HEK293 (cell line): Measurements from ENCODE around the gene TIAM2.

Source experiments
- CTCF ChIA-PET: fragments of 350-600 bp; formaldehyde crosslinking; extraction: SDS; loops from one replicate; lab custom pipeline; 2021; ENCODE audit warnings: antibody characterized with exemption; lab: Yijun Ruan, JAX
- POLR2A ChIA-PET: fragments of 300-600 bp; formaldehyde crosslinking; extraction: SDS; loops from one replicate; lab custom pipeline; 2020; ENCODE audit warnings: antibody characterized with exemption, inconsistent platforms; lab: Yijun Ruan, JAX
- H3K27ac ChIP-seq: fragments of 200-500 bp; sonication (Bioruptor generic); 2 replicates; pipeline ENCODE4 v1.5.1; 2014; ENCODE audit warnings: low read depth, low read length, control low read depth, inconsistent platforms; ENCODE audit errors: extremely low read depth
- H3K36me3 ChIP-seq, 2 experiments: fragments of 200-500 bp in 1 of 2; sonication (Bioruptor generic) in 1 of 2; 1 replicate in 1 of 2; 2 replicates in 1 of 2; pipeline ENCODE4 v1.5.1; 2014 to 2017; ENCODE audit warnings: inconsistent platforms in 2 of 2, low read length in 2 of 2; ENCODE audit not compliant: control insufficient read depth in 2 of 2, insufficient read depth in 1 of 2
- H3K4me1 ChIP-seq: fragments of 200-500 bp; sonication (Bioruptor generic); 2 replicates; pipeline ENCODE4 v1.5.1; 2014; ENCODE audit warnings: mild to moderate bottlenecking, low read length, inconsistent platforms; ENCODE audit not compliant: control insufficient read depth, insufficient read depth
- H3K4me3 ChIP-seq: 2 replicates; pipeline ENCODE4 v1.5.1; 2011; ENCODE audit warnings: low read depth, mild to moderate bottlenecking, control low read depth, low read length, moderate library complexity
- H3K9me3 ChIP-seq: fragments of 200-500 bp; sonication (Bioruptor generic); 2 replicates; pipeline ENCODE4 v1.5.1; 2014; ENCODE audit warnings: low read depth, low read length, inconsistent platforms; ENCODE audit not compliant: control insufficient read depth, insufficient read depth
- EGR2 ChIP-seq: fragments of 450-650 bp; formaldehyde crosslinking; IDR thresholded peaks from 2 replicates; pipeline ENCODE4 v1.5.1; 2016; ENCODE audit warnings: low read depth, missing biosample characterization, missing genetic modification characterization
- HOXD13 ChIP-seq: sonication (generic); formaldehyde crosslinking; IDR thresholded peaks from 2 replicates; pipeline ENCODE4 v1.8.0; 2022; ENCODE audit warnings: missing genetic modification reagents, borderline replicate concordance
- IKZF3 ChIP-seq: fragments of 450-650 bp; IDR thresholded peaks from 2 replicates; pipeline ENCODE4 v1.5.0; 2018; ENCODE audit warnings: missing biosample characterization, mild to moderate bottlenecking, missing genetic modification characterization, moderate library complexity
- KLF10 ChIP-seq: fragments of 450-650 bp; IDR thresholded peaks from 2 replicates; pipeline ENCODE4 v1.5.1; 2018; ENCODE audit warnings: missing biosample characterization, mild to moderate bottlenecking, missing genetic modification characterization
- ZBTB7A ChIP-seq: fragments of 450-650 bp; formaldehyde crosslinking; IDR thresholded peaks from 2 replicates; pipeline ENCODE4 v1.5.1; 2016; ENCODE audit warnings: low read depth, missing biosample characterization, missing genetic modification characterization
- ZBTB8A ChIP-seq: fragments of 450-650 bp; formaldehyde crosslinking; IDR thresholded peaks from 2 replicates; pipeline ENCODE4 v1.5.1; 2016; ENCODE audit warnings: missing biosample characterization, missing genetic modification characterization
- ZFP3 ChIP-seq: fragments of 450-650 bp; formaldehyde crosslinking; IDR thresholded peaks from 2 replicates; pipeline ENCODE4 v1.5.1; 2016; ENCODE audit warnings: low read depth, missing biosample characterization, missing genetic modification characterization
- ZFP37 ChIP-seq: fragments of 450-650 bp; formaldehyde crosslinking; IDR thresholded peaks from 2 replicates; pipeline ENCODE4 v1.5.1; 2016; ENCODE audit warnings: missing biosample characterization, missing genetic modification characterization
- ZFP41 ChIP-seq: fragments of 450-650 bp; formaldehyde crosslinking; IDR thresholded peaks from 2 replicates; pipeline ENCODE4 v1.5.1; 2016; ENCODE audit warnings: missing biosample characterization, missing genetic modification characterization, borderline replicate concordance
- ZFP69B ChIP-seq: fragments of 450-650 bp; formaldehyde crosslinking; IDR thresholded peaks from 2 replicates; pipeline ENCODE4 v1.5.1; 2016; ENCODE audit warnings: missing biosample characterization, missing genetic modification characterization
- ZIC2 ChIP-seq: fragments of 450-650 bp; formaldehyde crosslinking; IDR thresholded peaks from 2 replicates; pipeline ENCODE4 v1.5.1; 2016; ENCODE audit warnings: missing biosample characterization, missing genetic modification characterization
- ZNF121 ChIP-seq: fragments of 450-650 bp; formaldehyde crosslinking; IDR thresholded peaks from 2 replicates; pipeline ENCODE4 v1.5.1; 2016; ENCODE audit warnings: missing biosample characterization, missing genetic modification characterization
- ZNF169 ChIP-seq: fragments of 450-650 bp; formaldehyde crosslinking; IDR thresholded peaks from 2 replicates; pipeline ENCODE4 v1.5.1; 2016; ENCODE audit warnings: missing biosample characterization, missing genetic modification characterization
- ZNF184 ChIP-seq: fragments of 450-650 bp; IDR thresholded peaks from 2 replicates; pipeline ENCODE4 v1.5.1; 2018; ENCODE audit warnings: missing biosample characterization, mild to moderate bottlenecking, missing genetic modification characterization
- ZNF214 ChIP-seq: fragments of 450-650 bp; formaldehyde crosslinking; IDR thresholded peaks from 2 replicates; pipeline ENCODE4 v1.5.1; 2017; ENCODE audit warnings: missing biosample characterization, mild to moderate bottlenecking, missing genetic modification characterization, borderline replicate concordance
- ZNF248 ChIP-seq: fragments of 450-650 bp; formaldehyde crosslinking; IDR thresholded peaks from 2 replicates; pipeline ENCODE4 v1.5.1; 2017; ENCODE audit warnings: missing biosample characterization, missing genetic modification characterization
- ZNF274 ChIP-seq, 2 experiments: fragments of 200-500 bp in 1 of 2; fragments of 450-650 bp in 1 of 2; sonication (Bioruptor generic) in 1 of 2; formaldehyde crosslinking in 1 of 2; IDR thresholded peaks; 2 replicates each; pipeline versions ENCODE4 v1.5.1 to v1.6.1; 2014 to 2016; ENCODE audit warnings: borderline replicate concordance in 1 of 2, inconsistent platforms in 1 of 2, low read length in 1 of 2, missing biosample characterization in 1 of 2, missing genetic modification characterization in 1 of 2
- ZNF335 ChIP-seq: fragments of 450-650 bp; formaldehyde crosslinking; conservative IDR thresholded peaks from 2 replicates; pipeline ENCODE4 v1.5.1; 2016; ENCODE audit warnings: missing biosample characterization, missing genetic modification characterization
- ZNF394 ChIP-seq: fragments of 450-650 bp; formaldehyde crosslinking; IDR thresholded peaks from 2 replicates; pipeline ENCODE4 v1.5.1; 2016; ENCODE audit warnings: missing biosample characterization, missing genetic modification characterization, mild to moderate bottlenecking, moderate library complexity, borderline replicate concordance
- ZNF544 ChIP-seq: fragments of 450-650 bp; formaldehyde crosslinking; IDR thresholded peaks from 2 replicates; pipeline ENCODE4 v1.5.0; 2017; ENCODE audit warnings: missing biosample characterization, missing genetic modification characterization
- ZNF768 ChIP-seq: fragments of 450-650 bp; formaldehyde crosslinking; IDR thresholded peaks from 2 replicates; pipeline ENCODE4 v1.5.1; 2018; ENCODE audit warnings: missing biosample characterization, mild to moderate bottlenecking, missing genetic modification characterization
- ZSCAN23 ChIP-seq: fragments of 450-650 bp; formaldehyde crosslinking; IDR thresholded peaks from 2 replicates; pipeline ENCODE4 v1.5.1; 2016; ENCODE audit warnings: missing biosample characterization, missing genetic modification characterization
- TF ChIP-seq, protein P1 (sequence below): fragments of 450-650 bp; formaldehyde crosslinking; IDR thresholded peaks from 2 replicates; pipeline ENCODE4 v1.5.1; 2016; ENCODE audit warnings: missing biosample characterization, missing genetic modification characterization, borderline replicate concordance
- TF ChIP-seq, protein P2 (sequence below): fragments of 450-650 bp; formaldehyde crosslinking; IDR thresholded peaks from 2 replicates; pipeline ENCODE4 v1.5.1; 2017; ENCODE audit warnings: missing biosample characterization, missing genetic modification characterization
- TF ChIP-seq, protein P3 (sequence below): fragments of 450-650 bp; formaldehyde crosslinking; IDR thresholded peaks from 2 replicates; pipeline ENCODE4 v1.5.1; 2016; ENCODE audit warnings: missing biosample characterization, missing genetic modification characterization, low read depth

The TIAM2 gene

DNA sequence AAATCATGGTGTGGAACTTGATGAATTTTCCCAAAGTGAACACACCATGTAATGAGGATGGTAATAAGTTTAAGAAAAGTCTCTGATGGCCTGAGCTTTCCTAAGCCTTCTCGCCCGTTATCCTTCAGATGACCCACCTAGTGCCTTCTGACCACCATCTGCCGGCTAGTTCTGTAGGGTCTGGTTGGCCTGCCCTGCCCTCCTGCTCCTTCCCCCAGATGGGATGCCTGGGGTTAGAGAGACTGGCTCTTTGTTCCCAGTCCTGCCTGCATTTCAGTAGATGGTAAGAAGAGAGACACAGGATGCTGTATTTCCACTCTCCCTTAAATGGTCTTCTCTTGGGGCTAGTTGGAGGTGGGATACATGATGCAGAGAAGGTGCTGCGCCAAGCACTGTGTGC, 43.0 kb downstream of the TIAM2 start:
- Histone ChIP-seq H3K9me3 (no peaks in the 10 kb centered on the region), H3K4me1 (no peaks in the 10 kb centered on the region; the same call in none of the 2 replicates), H3K27ac (no peak overlapping the region), H3K36me3 (no peaks in the 10 kb centered on the region), H3K4me3 (no peak overlapping the region)
- ChIA-PET POLR2A (no interaction called here), CTCF (interaction anchor here (1.2 kb wide), 1 partner anchor 95 kb away, joined by 3 read pairs; no protein-coding TSS in a partner anchor)
- TF ChIP-seq ZBTB8A (tag by site-specific recombination): no peak
- TF ChIP-seq KLF10: no peak
- TF ChIP-seq, protein P1, sequence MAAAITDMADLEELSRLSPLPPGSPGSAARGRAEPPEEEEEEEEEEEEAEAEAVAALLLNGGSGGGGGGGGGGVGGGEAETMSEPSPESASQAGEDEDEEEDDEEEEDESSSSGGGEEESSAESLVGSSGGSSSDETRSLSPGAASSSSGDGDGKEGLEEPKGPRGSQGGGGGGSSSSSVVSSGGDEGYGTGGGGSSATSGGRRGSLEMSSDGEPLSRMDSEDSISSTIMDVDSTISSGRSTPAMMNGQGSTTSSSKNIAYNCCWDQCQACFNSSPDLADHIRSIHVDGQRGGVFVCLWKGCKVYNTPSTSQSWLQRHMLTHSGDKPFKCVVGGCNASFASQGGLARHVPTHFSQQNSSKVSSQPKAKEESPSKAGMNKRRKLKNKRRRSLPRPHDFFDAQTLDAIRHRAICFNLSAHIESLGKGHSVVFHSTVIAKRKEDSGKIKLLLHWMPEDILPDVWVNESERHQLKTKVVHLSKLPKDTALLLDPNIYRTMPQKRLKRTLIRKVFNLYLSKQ (tag by site-specific recombination): no peak
- no peak for TF ChIP-seq ZNF214 (tag by site-specific recombination)
- TF ChIP-seq, protein P2, sequence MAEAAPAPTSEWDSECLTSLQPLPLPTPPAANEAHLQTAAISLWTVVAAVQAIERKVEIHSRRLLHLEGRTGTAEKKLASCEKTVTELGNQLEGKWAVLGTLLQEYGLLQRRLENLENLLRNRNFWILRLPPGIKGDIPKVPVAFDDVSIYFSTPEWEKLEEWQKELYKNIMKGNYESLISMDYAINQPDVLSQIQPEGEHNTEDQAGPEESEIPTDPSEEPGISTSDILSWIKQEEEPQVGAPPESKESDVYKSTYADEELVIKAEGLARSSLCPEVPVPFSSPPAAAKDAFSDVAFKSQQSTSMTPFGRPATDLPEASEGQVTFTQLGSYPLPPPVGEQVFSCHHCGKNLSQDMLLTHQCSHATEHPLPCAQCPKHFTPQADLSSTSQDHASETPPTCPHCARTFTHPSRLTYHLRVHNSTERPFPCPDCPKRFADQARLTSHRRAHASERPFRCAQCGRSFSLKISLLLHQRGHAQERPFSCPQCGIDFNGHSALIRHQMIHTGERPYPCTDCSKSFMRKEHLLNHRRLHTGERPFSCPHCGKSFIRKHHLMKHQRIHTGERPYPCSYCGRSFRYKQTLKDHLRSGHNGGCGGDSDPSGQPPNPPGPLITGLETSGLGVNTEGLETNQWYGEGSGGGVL (tag by site-specific recombination): no peak
- TF ChIP-seq ZNF248 (tag by site-specific recombination): no peak
- TF ChIP-seq ZFP37 (tag by site-specific recombination): no peak
- TF ChIP-seq ZFP41 (tag by site-specific recombination): no peak

DNA sequence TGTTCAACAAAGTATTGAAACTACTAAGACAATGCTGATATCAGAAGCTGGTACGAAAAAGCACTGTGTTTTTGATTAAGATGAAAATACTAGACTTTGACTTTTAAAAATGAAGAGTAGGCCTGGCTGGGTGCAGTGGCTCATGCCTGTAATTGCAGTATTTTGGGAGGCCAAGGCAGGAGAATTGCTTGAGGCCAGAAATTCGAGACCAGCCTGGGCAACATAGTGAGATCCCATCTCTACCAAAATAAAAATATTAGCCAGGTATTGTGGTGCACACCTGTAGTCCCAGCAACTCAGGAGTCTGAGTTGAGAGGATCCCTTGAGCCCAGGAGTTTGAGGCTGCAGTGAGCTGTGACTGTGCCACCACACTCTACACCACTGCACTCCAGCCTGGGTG, 43.4 kb downstream of the TIAM2 start:
- ChIA-PET POLR2A (no interaction called here), CTCF (no interaction called here)
- no peaks in the 10 kb centered on the region for H3K9me3 ChIP-seq
- no peaks in the 10 kb centered on the region; the same call in none of the 2 replicates for H3K4me1 ChIP-seq
- no peak overlapping the region for H3K4me3 ChIP-seq
- H3K27ac ChIP-seq: no peak overlapping the region
- no peak for TF ChIP-seq EGR2 (tag by site-specific recombination)
- TF ChIP-seq ZNF121 (tag by site-specific recombination): 0 out of 2 replicates have a peak, but pooled peaks have one; percentile 39
- no peak for TF ChIP-seq ZFP3 (tag by site-specific recombination)
- no peaks in the 10 kb centered on the region for H3K36me3 ChIP-seq

DNA sequence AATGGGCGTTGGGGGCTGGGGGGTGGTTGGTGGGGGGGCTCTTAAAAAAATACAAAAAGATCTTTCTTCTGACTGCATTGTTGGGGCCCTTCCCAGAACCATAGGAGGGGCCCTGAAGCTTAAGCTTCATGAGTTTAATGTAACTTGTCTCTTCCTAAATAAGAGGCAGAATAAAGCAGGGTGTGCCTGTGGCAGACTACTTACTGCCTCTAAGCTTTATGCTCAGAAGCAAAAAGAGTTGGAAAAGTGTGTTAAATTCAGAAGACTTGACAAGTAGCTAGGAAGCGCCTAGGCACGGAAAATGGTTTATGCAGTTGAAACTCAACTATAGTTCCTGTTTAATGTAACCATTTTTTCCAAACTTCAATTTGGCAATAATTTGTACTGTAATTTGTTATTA, 44.5 kb downstream of the TIAM2 start:
- POLR2A ChIA-PET: no interaction called here
- CTCF ChIA-PET: interaction anchor here (0.6 to 0.9 kb wide), 2 partner anchors 11 to 15 kb away, joined by 3 to 5 read pairs; no protein-coding TSS in a partner anchor
- no peak overlapping the region for H3K4me3 ChIP-seq

DNA sequence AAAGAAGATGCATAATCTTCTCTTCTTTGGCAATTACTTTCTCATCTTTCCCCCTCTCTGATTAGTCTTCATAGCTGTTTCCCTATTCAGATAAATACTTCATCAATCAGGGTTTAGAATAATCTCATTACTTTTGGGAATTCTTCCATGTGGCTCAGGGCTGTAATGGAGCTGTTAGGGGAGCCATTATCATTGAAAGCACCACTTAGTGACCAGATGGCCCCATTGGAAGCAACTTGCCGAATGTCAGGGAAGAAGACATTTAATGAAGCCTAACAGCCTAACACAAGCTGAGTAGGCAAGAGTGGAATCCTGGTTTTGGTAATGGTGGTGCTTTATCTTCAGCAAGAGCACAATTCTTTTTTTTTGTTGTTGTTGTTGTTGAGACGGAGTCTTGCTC, 45.0 kb downstream of the TIAM2 start:
- POLR2A ChIA-PET: interaction anchor here (1.3 kb wide), 1 partner anchor 10 kb away, joined by 3 read pairs; no protein-coding TSS in a partner anchor
- no peak overlapping the region for H3K27ac ChIP-seq
- TF ChIP-seq IKZF3 (tag by site-specific recombination): no peak
- TF ChIP-seq ZFP69B: no peak
- no peak for TF ChIP-seq ZNF394
- TF ChIP-seq ZNF274 (IDR thresholded peaks at IDR 0.05; ENCODE audit: low read length): no peak
- no peak for TF ChIP-seq ZNF274 (tag by site-specific recombination; IDR thresholded peaks at IDR 0.05; ENCODE audit: borderline replicate concordance)
- no peak for TF ChIP-seq ZNF544 (tag by site-specific recombination)
- no peak for TF ChIP-seq ZNF169
- TF ChIP-seq ZFP3 (tag by site-specific recombination): no peak
- TF ChIP-seq, protein P3, sequence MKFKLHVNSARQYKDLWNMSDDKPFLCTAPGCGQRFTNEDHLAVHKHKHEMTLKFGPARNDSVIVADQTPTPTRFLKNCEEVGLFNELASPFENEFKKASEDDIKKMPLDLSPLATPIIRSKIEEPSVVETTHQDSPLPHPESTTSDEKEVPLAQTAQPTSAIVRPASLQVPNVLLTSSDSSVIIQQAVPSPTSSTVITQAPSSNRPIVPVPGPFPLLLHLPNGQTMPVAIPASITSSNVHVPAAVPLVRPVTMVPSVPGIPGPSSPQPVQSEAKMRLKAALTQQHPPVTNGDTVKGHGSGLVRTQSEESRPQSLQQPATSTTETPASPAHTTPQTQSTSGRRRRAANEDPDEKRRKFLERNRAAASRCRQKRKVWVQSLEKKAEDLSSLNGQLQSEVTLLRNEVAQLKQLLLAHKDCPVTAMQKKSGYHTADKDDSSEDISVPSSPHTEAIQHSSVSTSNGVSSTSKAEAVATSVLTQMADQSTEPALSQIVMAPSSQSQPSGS: no peak
- TF ChIP-seq ZNF768: no peak
- no peak for TF ChIP-seq ZNF335
- TF ChIP-seq HOXD13 (CRISPR knock-in tag): no peak
- no peak for TF ChIP-seq ZIC2 (tag by site-specific recombination)
- no peak for TF ChIP-seq ZBTB7A (tag by site-specific recombination)

More for the DNA sequence above, 44.5 kb downstream of the TIAM2 start:
- Histone ChIP-seq H3K4me1 (no peaks in the 10 kb centered on the region; the same call in none of the 2 replicates), H3K9me3 (no peaks in the 10 kb centered on the region), H3K36me3 (no peaks in the 10 kb centered on the region), H3K27ac (no peak overlapping the region)
- TF ChIP-seq ZSCAN23 (no peak), ZBTB7A (tag by site-specific recombination) (no peak), ZNF184 (tag by site-specific recombination) (no peak)

More for the DNA sequence above, 45.0 kb downstream of the TIAM2 start:
- H3K4me1 ChIP-seq: no peaks in the 10 kb centered on the region; the same call in none of the 2 replicates
- no peak overlapping the region for H3K4me3 ChIP-seq
- no peaks in the 10 kb centered on the region for H3K9me3 ChIP-seq
- CTCF ChIA-PET: interaction anchor here (0.6 to 1.3 kb wide), 3 partner anchors 10 to 111 kb away, joined by 3 to 5 read pairs (median 4); no protein-coding TSS in a partner anchor
- H3K36me3 ChIP-seq: no peaks in the 10 kb centered on the region
